GM18507 (cell line): ENCODE data around the gene DNAJC2.
A peak's percentile ranks its signal among the peaks of the same experiment; 100 is the strongest.

Experiments used
- DNase-seq: peaks from one replicate; pipeline ENCODE4 v3.0.0; 2011; ENCODE audit warnings: low read depth; ENCODE audit not compliant: insufficient read length; ENCODE audit errors: extremely low spot score
- FAIRE-seq: peaks from 2 replicates; lab custom pipeline; 2011; peaks lifted over from hg19 to GRCh38; lab: Jason Lieb, UNC

The DNAJC2 gene

GRCh38 chr7:103344453-103345149 lies at the start of gene DNAJC2:
DNAJC2 (minus strand) TSS chr7:103344767; CDS start chr7:103344622, 145 bp downstream.
- peak; percentile 75 for DNase-seq
- FAIRE-seq: peak; percentile 90

- FAIRE-seq (no peak), DNase-seq (no peak)
These were observed 47.4 kb upstream of the DNAJC2 start for GRCh38 chr7:103391976-103392375.

GRCh38 chr7:103391150-103391549 lies 46.6 kb upstream of the DNAJC2 start:
- no peak for DNase-seq
- FAIRE-seq: no peak

- FAIRE-seq (no peak), DNase-seq (no peak)
These were observed 44.7 kb upstream of the DNAJC2 start for GRCh38 chr7:103389263-103389662.

GRCh38 chr7:103388469-103389140 lies 44.0 kb upstream of the DNAJC2 start:
- DNase-seq (no peak), FAIRE-seq (no peak)

GRCh38 chr7:103387242-103387641 lies 42.7 kb upstream of the DNAJC2 start:
- DNase-seq: no peak
- no peak for FAIRE-seq

GRCh38 chr7:103382032-103382402 lies 37.5 kb upstream of the DNAJC2 start:
- DNase-seq (no peak), FAIRE-seq (no peak)

GRCh38 chr7:103381280-103382031 lies 36.9 kb upstream of the DNAJC2 start:
- DNase-seq (no peak), FAIRE-seq (no peak)

GRCh38 chr7:103380395-103381191 lies 36.0 kb upstream of the DNAJC2 start:
- DNase-seq (no peak), FAIRE-seq (no peak)

- no peak for DNase-seq
These were observed 34.9 kb upstream of the DNAJC2 start for GRCh38 chr7:103379270-103379975.

GRCh38 chr7:103373866-103374643 lies 29.5 kb upstream of the DNAJC2 start:
- FAIRE-seq (no peak), DNase-seq (no peak)

More at GRCh38 chr7:103379270-103379975, 34.9 kb upstream of the DNAJC2 start:
- FAIRE-seq: no peak

GRCh38 chr7:103369432-103369831 lies 24.9 kb upstream of the DNAJC2 start:
- FAIRE-seq (no peak), DNase-seq (no peak)

GRCh38 chr7:103349805-103350204 lies 5.2 kb upstream of the DNAJC2 start:
- no peak for FAIRE-seq

GRCh38 chr7:103348959-103349358 lies 4.4 kb upstream of the DNAJC2 start:
- FAIRE-seq (no peak), DNase-seq (no peak)

More at GRCh38 chr7:103349805-103350204, 5.2 kb upstream of the DNAJC2 start:
- no peak for DNase-seq

- FAIRE-seq (no peak), DNase-seq (no peak)
These were observed 3.9 kb upstream of the DNAJC2 start for GRCh38 chr7:103348452-103348851.

- DNase-seq (peak; percentile 66), FAIRE-seq (peak; percentile 75)
These were observed 3.1 kb upstream of the DNAJC2 start, which contains the start of gene PSMC2 for GRCh38 chr7:103347507-103348267. PSMC2 (plus strand) TSS chr7:103347643; CDS start chr7:103347712, 69 bp downstream.

GRCh38 chr7:103346396-103346795 lies 1.8 kb upstream of the DNAJC2 start:
- DNase-seq (no peak), FAIRE-seq (no peak)
